Body of pancreas (tissue), 4 donors: ENCODE data around the gene TTC9B. TPM values are rescaled to one million over a fixed set of nuclear protein-coding genes. Genes with fewer than 3 reads are reported as not detected.

Source experiments
- ATAC-seq: fragments of 150-250 bp; one replicate; pipeline ENCODE4 v1.9.1; 2016
- DNase-seq, 4 donors: peaks; one replicate each; pipeline ENCODE4 v3.0.0-alpha.2; 2019
- H3K27ac ChIP-seq, 4 donors: fragments of 200-600 bp; sonication (generic); 1 replicate in 3 of 4; 2 replicates in 1 of 4; pipeline versions ENCODE4 v1.5.1 to v1.6.1; 2016 to 2019; ENCODE audit warnings: mild to moderate bottlenecking in 1 of 4, mixed read lengths in 1 of 4, moderate library complexity in 1 of 4
- H3K27me3 ChIP-seq, 2 donors: fragments of 200-600 bp; sonication (generic); one replicate each; pipeline ENCODE4 v1.6.0; 2016; ENCODE audit warnings: mild to moderate bottlenecking in 1 of 2
- H3K36me3 ChIP-seq, 2 donors: fragments of 200-600 bp; sonication (generic); replicated peaks in 1 of 2; 2 replicates each; pipeline ENCODE4 v1.5.1; 2016; ENCODE audit warnings: low read depth in 2 of 2; ENCODE audit not compliant: insufficient read depth in 1 of 2
- H3K4me1 ChIP-seq: fragments of 200-600 bp; sonication (generic); one replicate; pipeline ENCODE4 v1.6.0; 2016
- H3K4me3 ChIP-seq, 2 donors: fragments of 200-600 bp; sonication (generic); 1 replicate in 1 of 2; 2 replicates in 1 of 2; pipeline ENCODE4 v1.5.1; 2016 to 2019
- H3K9me3 ChIP-seq, 3 donors: fragments of 200-600 bp; sonication (generic); 1 replicate in 2 of 3; 2 replicates in 1 of 3; pipeline ENCODE4 v1.5.1; 2016
- POLR2A ChIP-seq, 3 donors: fragments of 450-650 bp; IDR thresholded peaks; one replicate each; pipeline ENCODE4 v1.6.1; 2016; ENCODE audit warnings: antibody characterized with exemption in 3 of 3, mild to moderate bottlenecking in 2 of 3
- WGBS, 2 donors: methylation state at CpG; one replicate each; pipeline ENCODE4 v1.1.5; 2017; 5-methylcytosine and 5-hydroxymethylcytosine counted together
- intact Hi-C: fragments of 100-400 bp; cut with DNase I; formaldehyde crosslinking; loops from one replicate; pipeline ENCODE4 v1.15.1; 2023
- total RNA-seq, 2 donors: library from RNA; depleted of rRNA; stranded (reverse); fragments of >200 nt; gene quantifications; one replicate each; pipeline ENCODE4 v1.1.0, GENCODE V29; 2016
- TF ChIP-seq, protein P1 (sequence below), 7 experiments: fragments of 450-650 bp in 4 of 7; fragments of 200-600 bp in 3 of 7; sonication (generic) in 3 of 7; IDR thresholded peaks; one replicate each; pipeline ENCODE4 v1.5.1; 2016 to 2019; ENCODE audit warnings: antibody characterized with exemption in 7 of 7

TTC9B gene
- total RNA-seq, 2 donors from 2014 or later: not detected

DNA sequence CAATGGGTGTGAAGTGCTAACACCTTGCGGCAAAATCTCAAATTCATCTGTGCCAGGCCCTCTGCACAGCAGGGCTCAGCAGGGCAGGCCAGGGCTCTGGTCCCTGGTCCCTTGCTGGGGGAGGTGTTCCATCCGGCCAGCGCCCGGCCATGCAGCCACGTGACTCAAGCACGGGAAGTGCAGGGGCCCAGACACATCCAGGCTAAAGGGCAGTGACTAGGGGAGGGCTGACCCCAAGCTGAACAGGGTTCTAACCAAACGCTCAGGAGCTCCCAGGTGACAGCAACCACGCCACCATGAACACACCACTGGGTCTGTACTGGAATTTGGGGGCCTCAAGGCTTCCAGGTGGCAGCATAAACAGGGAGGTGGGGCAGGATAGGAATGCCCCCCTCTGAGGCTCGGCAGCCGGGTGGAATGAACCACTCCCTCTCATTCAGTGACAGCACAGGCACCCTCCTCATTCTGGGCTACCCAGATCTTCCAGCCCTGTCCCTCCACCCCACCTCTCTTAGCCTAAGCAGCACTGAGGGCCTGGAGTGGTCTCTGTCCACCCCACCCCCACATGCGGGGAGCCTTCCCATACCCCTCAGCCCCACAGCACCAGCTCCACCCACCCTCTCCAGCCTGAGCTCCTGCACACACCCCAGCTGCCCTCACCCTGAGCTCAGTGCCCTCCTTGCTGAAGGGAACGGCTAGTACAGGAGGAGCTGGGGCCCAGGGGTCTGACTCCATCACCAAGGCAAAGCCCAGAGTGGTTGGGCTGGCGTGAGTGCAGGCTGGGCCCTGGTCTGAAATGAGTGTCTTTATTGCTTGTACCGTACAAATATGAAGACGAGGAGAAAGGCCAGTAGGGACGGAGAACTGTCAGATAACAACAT is 13.6 kb upstream of the TTC9B start:
- no peak for ATAC-seq
- Histone ChIP-seq H3K27ac (no peak overlapping the region), H3K36me3 (peaks cover 4 to 13% of the 10 kb centered on the region in 2 donors), H3K4me1 (peaks cover under 1% of the 10 kb centered on the region), H3K27me3 (peaks cover 0 to under 1% of the 10 kb centered on the region in 2 donors), H3K4me3 (no peak overlapping the region), H3K9me3 (no peaks in the 10 kb centered on the region)
- intact Hi-C loops: no loop called here
- no peak for DNase-seq
- no peak for TF ChIP-seq POLR2A (IDR thresholded peaks at IDR 0.05)
- TF ChIP-seq, protein P1, sequence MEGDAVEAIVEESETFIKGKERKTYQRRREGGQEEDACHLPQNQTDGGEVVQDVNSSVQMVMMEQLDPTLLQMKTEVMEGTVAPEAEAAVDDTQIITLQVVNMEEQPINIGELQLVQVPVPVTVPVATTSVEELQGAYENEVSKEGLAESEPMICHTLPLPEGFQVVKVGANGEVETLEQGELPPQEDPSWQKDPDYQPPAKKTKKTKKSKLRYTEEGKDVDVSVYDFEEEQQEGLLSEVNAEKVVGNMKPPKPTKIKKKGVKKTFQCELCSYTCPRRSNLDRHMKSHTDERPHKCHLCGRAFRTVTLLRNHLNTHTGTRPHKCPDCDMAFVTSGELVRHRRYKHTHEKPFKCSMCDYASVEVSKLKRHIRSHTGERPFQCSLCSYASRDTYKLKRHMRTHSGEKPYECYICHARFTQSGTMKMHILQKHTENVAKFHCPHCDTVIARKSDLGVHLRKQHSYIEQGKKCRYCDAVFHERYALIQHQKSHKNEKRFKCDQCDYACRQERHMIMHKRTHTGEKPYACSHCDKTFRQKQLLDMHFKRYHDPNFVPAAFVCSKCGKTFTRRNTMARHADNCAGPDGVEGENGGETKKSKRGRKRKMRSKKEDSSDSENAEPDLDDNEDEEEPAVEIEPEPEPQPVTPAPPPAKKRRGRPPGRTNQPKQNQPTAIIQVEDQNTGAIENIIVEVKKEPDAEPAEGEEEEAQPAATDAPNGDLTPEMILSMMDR (IDR thresholded peaks at IDR 0.05): no peak
- 65 to 78% methylated on average over 10 to 16 of the region's 16 CpGs for WGBS, 2 donors

DNA sequence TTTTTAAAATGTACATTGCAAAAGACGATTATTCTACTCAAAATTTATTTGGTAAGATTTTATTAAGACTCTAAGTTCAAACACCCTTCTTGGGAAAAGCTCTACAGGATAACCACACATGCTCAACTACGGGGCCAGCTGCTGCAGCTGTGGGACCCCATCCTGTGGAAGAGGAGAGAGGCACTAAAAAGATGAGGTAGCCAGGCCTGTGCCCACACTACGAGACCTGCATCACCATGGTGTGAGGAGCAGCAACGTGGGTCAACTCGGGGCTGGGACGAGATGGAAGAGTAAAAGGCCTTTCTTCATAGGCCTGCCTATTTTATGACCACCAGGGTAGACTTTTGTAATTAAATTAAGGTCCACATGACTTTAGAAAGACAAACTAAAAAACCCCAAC is 12.9 kb upstream of the TTC9B start:
- H3K36me3 ChIP-seq: peaks cover 4 to 6% of the 10 kb centered on the region in 2 donors
- H3K27ac ChIP-seq: no peak overlapping the region
- TF ChIP-seq POLR2A (IDR thresholded peaks at IDR 0.05): no peak
- TF ChIP-seq, protein P1 (IDR thresholded peaks at IDR 0.05): no peak
- H3K4me3 ChIP-seq: no peak overlapping the region
- no peak for ATAC-seq
- H3K9me3 ChIP-seq: no peaks in the 10 kb centered on the region
- no peak for DNase-seq
- WGBS, 2 donors: 83 to 89% methylated on average over 6 of the region's 6 CpGs
- peaks cover 8% of the 10 kb centered on the region for H3K4me1 ChIP-seq
- intact Hi-C loops: no loop called here
- peaks cover 0 to 8% of the 10 kb centered on the region in 2 donors for H3K27me3 ChIP-seq

DNA sequence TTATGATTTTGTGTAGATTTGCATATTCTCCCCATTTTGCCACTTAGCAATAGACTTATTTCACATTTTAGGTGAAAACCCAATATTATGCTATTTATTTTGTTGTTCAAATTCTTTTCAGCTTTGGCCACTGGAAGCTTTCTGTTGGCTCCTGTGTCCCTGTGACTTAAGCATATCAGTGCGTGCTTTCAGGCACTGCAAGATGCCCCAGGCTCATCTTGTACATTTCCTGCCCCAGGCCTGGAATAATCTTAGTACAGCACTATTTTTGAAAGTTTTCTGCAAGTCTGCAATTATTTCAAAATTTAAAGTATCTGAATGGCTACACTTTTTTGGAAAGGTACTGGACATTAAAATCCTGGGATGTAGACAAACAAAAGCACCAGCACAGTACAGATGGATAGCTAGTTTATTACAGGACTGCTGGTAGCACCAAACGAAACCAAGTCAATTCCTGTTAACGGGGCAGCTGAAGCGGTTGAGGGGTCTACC is 11.8 kb upstream of the TTC9B start:
- DNase-seq (no peak), ATAC-seq (no peak)
- Histone ChIP-seq H3K4me3 (no peak overlapping the region), H3K27me3 (peaks cover 0 to 13% of the 10 kb centered on the region in 2 donors), H3K27ac (no peak overlapping the region), H3K4me1 (peaks cover 10% of the 10 kb centered on the region), H3K9me3 (no peaks in the 10 kb centered on the region), H3K36me3 (no peaks in the 10 kb centered on the region)
- 61 to 72% methylated on average over 4 of the region's 4 CpGs for WGBS, 2 donors
- intact Hi-C loops: no loop called here
- TF ChIP-seq, protein P1 (IDR thresholded peaks at IDR 0.05): no peak
- TF ChIP-seq POLR2A (IDR thresholded peaks at IDR 0.05): no peak

DNA sequence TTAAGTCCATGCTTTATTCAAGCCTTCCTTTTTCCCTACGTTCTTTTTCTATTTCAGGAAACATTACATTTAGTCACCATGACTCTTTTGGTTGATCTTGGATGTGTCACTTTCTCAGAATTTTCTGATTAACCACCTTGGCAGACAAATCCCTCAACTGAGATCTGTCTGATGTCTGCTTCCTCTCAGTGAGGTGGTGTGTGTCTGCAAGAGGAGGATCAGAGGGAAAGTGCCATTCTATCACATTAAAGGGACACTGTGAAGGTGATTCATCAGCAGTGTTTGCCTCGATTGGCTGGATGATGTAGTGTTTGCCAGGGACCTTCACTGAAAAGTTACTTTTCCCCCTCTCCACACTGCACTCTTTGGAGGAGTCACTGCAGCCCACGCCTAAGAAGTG is 11.3 kb upstream of the TTC9B start:
- Histone ChIP-seq H3K27ac (no peak overlapping the region), H3K9me3 (no peaks in the 10 kb centered on the region), H3K27me3 (peaks cover 0 to 16% of the 10 kb centered on the region in 2 donors), H3K36me3 (no peaks in the 10 kb centered on the region), H3K4me1 (peaks cover 10% of the 10 kb centered on the region), H3K4me3 (no peak overlapping the region)
- TF ChIP-seq, protein P1 (IDR thresholded peaks at IDR 0.05): no peak
- TF ChIP-seq POLR2A (IDR thresholded peaks at IDR 0.05): no peak
- no peak for DNase-seq
- intact Hi-C loops: no loop called here
- 35 to 36% methylated on average over 3 of the region's 3 CpGs for WGBS, 2 donors
- ATAC-seq: no peak
